Iris pigment epithelial cell (primary cell): Measurements from ENCODE around the gene ZGLP1.
"Not testable (repeated sequence)": the region's sequence is repeated elsewhere in the genome, so short reads cannot be mapped to it uniquely, and the experiment has no call there.

ENCODE experiments used
- DNase-seq: peaks from one replicate; pipeline ENCODE4 v3.0.0-alpha.2; 2011; ENCODE audit warnings: low read depth

ZGLP1 gene

DNA sequence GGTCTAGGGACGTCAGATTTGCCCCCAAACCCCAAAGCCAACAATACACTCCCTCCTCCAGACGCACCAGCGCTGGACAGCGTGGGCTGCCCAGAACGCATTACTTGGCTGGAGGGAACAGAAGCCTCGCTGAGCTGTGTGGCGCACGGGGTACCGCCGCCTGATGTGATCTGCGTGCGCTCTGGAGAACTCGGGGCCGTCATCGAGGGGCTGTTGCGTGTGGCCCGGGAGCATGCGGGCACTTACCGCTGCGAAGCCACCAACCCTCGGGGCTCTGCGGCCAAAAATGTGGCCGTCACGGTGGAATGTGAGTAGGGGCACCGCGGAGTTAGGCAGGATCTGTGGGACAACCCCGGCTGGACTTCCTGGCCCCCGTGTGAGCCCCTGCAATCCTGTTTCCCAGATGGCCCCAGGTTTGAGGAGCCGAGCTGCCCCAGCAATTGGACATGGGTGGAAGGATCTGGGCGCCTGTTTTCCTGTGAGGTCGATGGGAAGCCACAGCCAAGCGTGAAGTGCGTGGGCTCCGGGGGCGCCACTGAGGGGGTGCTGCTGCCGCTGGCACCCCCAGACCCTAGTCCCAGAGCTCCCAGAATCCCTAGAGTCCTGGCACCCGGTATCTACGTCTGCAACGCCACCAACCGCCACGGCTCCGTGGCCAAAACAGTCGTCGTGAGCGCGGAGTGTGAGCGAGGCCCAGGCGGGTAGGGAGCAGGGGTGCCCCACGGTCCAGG, 15.8 kb downstream of the ZGLP1 start:
- DNase-seq, result no peak

DNA sequence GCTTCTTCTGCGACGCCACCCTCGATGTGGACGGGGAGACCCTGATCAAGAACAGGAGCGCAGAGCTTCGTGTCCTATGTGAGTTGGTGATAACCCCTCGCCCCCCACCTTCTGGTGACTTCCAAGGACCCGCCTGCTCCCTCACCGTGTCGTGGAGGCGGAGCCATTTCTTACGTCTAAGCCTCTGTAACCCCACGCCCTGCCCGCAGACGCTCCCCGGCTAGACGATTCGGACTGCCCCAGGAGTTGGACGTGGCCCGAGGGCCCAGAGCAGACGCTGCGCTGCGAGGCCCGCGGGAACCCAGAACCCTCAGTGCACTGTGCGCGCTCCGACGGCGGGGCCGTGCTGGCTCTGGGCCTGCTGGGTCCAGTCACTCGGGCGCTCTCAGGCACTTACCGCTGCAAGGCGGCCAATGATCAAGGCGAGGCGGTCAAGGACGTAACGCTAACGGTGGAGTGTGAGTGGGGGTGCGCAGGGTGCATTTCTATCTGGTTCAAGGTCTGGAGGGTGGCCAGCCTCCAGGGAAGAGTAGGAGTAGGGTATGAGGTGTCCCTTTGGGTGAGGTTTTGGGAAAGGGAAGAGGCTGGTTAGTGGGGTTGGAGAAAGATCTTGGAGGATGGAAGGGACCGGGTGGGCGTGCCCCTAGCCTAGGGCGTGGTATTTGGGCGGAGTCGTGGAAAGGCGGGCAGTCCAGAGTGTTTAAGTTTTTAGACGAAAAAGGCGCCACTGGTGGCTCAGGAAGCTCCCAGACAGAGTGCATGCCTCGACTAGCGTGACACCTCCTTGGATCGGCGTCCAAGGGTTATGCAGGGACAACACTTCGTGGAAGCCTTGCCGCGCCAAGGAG, 16.6 kb downstream of the ZGLP1 start:
- no peak for DNase-seq

- peak; percentile 78 for DNase-seq
These were observed 17.3 kb downstream of the ZGLP1 start for GRCh38 chr19:10292206-10292788.

DNA sequence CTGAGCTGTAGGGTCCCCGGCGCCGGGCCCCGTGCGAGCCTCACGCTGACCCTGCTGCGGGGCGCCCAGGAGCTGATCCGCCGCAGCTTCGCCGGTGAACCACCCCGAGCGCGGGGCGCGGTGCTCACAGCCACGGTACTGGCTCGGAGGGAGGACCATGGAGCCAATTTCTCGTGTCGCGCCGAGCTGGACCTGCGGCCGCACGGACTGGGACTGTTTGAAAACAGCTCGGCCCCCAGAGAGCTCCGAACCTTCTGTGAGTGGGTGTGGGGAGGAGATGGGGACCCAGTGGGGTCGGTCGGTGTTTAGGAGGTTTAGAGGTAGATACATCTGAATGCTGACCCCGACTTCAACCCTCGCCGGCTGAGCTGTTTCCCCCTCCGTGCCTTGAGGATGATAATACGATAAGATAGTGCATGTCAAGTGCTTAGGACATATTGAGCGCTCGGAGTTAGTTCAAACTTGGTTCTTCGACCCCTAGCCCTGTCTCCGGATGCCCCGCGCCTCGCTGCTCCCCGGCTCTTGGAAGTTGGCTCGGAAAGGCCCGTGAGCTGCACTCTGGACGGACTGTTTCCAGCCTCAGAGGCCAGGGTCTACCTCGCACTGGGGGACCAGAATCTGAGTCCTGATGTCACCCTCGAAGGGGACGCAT, 17.9 kb downstream of the ZGLP1 start:
- no peak for DNase-seq

- DNase-seq, result peak; percentile 41
These were observed 18.6 kb downstream of the ZGLP1 start for GRCh38 chr19:10290876-10291553.

DNA sequence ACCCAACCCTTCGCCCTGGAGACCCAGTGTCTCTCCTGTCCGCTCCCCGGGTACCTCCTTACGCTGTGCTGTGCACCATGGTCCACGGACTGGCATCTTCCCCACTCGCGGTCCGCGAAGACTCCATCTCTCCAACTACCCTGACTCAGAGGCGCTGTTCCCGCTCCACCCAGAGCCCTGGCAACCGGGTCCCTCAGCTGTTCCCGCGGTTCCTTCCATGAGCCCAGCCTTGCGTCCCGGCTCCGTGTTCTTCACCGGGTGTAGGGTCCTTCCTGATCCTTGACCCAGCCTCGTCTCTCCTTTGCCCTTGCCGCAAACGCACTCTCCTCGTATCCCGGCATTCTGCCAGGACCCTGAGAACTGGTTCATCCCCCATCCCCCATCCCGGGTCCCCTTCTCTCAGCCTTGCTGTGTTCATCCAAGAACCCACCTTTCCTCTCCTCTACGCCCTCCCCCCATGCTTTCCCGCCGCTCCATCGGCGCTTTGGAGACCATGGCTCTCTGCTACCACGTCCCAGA, 19.2 kb downstream of the ZGLP1 start:
- no peak for DNase-seq

DNA sequence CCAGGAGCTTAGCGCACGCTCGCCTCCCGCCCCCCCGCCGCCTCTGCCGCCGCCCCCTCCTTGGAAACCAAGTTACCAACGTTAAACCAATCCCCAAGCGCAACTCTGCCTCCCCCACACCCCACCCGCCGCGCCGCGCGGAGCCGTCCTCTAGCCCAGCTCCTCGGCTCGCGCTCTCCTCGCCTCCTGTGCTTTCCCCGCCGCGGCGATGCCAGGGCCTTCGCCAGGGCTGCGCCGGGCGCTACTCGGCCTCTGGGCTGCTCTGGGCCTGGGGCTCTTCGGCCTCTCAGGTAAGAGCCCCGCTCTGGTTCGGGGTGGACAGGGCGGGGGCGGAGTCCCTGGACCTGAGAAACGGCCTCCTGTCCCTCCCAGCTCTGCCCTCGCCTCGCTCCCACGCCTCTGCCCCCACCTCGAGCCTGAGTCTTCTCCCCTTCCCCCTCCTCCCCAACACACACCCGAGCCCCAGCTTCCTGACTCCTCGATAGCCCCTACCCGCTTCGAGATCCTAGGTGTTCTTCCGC, 19.7 kb downstream of the ZGLP1 start, which contains the start of gene ICAM5:
TSS of gene ICAM5 (plus strand) at position 117 of the 521 bp plus-strand sequence. CDS start at position 209, 92 bp downstream.
- no peak for DNase-seq

- peak; percentile 63 for DNase-seq
These were observed 20.3 kb downstream of the ZGLP1 start for GRCh38 chr19:10289167-10289835.

GRCh38 chr19:10288662-10289166, 20.9 kb downstream of the ZGLP1 start:
- DNase-seq, result peak; percentile 83

- DNase-seq, result peak; percentile 70
These were observed 22.5 kb downstream of the ZGLP1 start, which contains the start of gene ICAM4 for GRCh38 chr19:10286803-10287737. ICAM4 (plus strand) TSS chr19:10286955; CDS start chr19:10287013, 58 bp downstream.

- DNase-seq, result no peak
These were observed 24.2 kb downstream of the ZGLP1 start for GRCh38 chr19:10285393-10285792.

DNA sequence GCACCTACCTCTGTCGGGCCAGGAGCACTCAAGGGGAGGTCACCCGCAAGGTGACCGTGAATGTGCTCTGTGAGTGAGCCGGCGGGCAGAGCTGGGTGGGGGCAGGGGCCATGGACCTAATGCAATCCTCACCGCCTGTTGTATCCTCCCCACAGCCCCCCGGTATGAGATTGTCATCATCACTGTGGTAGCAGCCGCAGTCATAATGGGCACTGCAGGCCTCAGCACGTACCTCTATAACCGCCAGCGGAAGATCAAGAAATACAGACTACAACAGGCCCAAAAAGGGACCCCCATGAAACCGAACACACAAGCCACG, 24.7 kb downstream of the ZGLP1 start:
- DNase-seq, result no peak

DNA sequence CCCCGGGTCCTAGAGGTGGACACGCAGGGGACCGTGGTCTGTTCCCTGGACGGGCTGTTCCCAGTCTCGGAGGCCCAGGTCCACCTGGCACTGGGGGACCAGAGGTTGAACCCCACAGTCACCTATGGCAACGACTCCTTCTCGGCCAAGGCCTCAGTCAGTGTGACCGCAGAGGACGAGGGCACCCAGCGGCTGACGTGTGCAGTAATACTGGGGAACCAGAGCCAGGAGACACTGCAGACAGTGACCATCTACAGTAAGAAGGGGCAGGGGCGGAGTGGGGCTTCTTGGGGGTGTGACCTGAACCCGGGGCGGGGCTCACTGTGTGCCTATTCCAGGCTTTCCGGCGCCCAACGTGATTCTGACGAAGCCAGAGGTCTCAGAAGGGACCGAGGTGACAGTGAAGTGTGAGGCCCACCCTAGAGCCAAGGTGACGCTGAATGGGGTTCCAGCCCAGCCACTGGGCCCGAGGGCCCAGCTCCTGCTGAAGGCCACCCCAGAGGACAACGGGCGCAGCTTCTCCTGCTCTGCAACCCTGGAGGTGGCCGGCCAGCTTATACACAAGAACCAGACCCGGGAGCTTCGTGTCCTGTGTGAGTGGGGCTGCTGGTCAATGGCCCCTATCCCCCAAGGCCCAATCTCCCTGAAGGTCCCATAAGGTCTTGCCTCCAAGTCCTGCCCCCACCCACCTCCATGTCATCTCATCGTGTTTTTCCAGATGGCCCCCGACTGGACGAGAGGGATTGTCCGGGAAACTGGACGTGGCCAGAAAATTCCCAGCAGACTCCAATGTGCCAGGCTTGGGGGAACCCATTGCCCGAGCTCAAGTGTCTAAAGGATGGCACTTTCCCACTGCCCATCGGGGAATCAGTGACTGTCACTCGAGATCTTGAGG, 25.3 kb downstream of the ZGLP1 start:
- DNase-seq, result no peak

GRCh38 chr19:10283301-10284064, 26.1 kb downstream of the ZGLP1 start:
- no peak for DNase-seq

DNA sequence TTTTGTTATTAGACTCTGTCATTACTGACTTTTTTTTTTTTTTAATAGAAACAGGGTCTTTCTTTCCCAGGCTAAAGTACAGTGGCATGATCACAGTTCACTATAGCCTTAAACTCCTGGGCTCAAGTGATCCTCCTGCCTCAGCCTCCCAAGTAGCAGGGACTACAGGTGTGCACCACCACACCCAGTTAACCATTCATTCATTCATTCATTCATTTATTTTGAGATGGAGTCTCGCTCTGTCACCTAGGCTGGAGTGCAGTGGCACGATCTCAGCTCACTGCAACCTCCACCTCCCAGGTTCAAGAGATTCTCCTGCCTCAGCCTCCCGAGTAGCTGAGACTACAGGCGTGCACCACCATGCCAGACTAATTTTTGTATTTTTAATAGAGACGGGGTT, 27.6 kb downstream of the ZGLP1 start:
- not testable (repeated sequence) for DNase-seq

DNA sequence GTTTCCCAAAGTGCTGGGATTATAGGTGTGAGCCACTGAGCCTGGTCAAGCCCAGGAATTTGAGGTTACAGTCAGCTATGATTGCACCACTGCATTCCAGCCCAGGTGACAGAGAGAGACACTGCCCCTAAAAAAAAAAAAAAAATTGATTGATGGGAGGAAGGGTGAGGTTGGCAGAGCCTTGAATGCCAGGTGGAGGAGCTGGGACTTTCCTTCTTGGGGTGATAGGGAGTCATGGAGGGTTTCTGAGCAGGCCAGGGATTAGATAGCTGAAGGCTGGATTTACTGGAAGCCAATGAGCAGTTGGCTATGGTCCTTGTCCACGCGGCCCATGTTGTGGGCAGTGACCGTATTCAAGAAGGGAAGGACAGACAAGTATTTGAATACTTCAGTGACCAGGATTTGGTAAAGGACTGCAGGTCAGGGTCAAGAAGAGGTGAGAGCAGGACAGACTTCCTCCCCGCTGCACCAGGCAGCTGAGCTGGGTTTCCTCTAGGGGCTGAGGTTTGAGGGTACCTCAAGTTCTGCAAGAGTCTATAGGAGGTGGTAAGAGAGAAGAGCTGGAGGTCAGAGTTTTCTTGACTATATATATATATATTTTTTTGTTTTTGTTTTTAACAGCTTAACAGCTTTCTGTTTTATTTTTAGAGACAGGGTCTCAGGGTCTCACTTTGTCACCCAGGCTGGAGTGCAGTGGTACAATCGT, 29.7 kb downstream of the ZGLP1 start:
- DNase-seq, result no peak

GRCh38 chr19:10278935-10279334, 30.7 kb downstream of the ZGLP1 start:
- no peak for DNase-seq
